Astrocyte (in vitro differentiated cells and primary cell): ENCODE data around the gene GOPC.

Source experiments
- EZH2 ChIP-seq: IDR thresholded peaks from 2 replicates; pipeline ENCODE4 v1.6.1; 2012; ENCODE audit warnings: mild to moderate bottlenecking, low read length, inconsistent platforms; ENCODE audit not compliant: insufficient read depth
- TF ChIP-seq, protein P1 (sequence below): IDR thresholded peaks from 2 replicates; pipeline ENCODE4 v1.5.1; 2011; ENCODE audit warnings: low read depth, mild to moderate bottlenecking, inconsistent platforms, low read length, moderate library complexity; ENCODE audit not compliant: insufficient read depth

DNA sequence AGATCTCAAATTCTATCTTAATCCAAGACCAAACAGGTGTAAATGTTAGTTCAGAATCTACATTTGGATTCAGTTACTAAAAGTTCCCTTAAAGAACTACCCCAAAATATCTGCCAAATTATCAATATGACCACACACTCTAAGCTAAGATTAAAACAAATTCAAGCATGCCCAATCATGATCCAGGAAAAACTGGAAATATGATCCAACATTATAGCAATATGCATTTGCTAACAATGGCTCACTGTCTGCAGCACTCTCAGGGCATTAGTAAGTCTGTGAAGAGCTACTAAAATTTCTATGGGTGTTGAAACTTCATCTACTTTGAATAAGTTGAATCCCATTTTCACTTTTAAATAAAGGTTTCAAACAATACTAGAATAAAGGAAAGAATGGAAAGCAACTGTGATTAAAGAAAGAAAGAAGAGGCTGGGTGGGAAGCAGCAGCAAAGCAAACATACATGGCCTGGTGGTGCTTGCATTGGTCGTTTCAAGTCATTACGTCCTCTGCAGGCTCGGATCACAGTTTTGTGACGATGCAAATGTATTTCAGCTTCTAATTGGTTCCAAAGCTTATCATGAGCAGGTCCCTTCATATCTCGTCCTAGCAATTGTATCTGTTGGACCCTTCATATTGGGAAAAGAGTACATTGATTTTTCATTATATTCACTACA, 29.2 kb downstream of the GOPC start:
- TF ChIP-seq, protein P1, sequence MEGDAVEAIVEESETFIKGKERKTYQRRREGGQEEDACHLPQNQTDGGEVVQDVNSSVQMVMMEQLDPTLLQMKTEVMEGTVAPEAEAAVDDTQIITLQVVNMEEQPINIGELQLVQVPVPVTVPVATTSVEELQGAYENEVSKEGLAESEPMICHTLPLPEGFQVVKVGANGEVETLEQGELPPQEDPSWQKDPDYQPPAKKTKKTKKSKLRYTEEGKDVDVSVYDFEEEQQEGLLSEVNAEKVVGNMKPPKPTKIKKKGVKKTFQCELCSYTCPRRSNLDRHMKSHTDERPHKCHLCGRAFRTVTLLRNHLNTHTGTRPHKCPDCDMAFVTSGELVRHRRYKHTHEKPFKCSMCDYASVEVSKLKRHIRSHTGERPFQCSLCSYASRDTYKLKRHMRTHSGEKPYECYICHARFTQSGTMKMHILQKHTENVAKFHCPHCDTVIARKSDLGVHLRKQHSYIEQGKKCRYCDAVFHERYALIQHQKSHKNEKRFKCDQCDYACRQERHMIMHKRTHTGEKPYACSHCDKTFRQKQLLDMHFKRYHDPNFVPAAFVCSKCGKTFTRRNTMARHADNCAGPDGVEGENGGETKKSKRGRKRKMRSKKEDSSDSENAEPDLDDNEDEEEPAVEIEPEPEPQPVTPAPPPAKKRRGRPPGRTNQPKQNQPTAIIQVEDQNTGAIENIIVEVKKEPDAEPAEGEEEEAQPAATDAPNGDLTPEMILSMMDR, result no peak
- no peak for TF ChIP-seq EZH2
